Measurements from ENCODE around the gene TPSAB1.

DNA sequence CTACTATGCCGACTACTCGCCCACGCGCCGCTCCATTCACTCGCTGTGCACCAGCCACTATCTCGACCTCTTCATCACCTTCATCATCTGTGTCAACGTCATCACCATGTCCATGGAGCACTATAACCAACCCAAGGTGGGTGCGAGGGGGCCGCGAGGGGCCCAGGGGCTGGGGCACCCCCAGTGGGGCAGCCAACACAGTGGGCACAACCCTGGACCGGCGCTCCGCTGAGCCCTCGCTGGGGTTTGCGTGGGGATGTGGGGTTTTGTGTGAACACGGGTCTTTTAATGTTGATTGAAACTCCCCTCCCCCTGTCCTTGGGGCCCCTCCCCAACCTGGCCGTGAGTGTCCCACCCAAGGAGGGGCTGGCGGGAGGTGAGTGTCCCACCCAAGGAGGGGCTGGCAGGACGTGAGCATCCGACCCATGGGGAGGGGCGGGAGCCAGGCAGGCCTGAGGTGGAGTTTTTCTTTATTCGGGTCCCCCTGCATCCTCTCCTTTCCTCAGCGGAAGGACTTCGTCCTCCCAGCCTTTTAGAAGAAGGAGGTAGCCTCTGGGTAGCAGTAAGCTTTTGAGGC is 26.6 kb upstream of the TPSAB1 start:
- TF ChIP-seq, protein P1, sequence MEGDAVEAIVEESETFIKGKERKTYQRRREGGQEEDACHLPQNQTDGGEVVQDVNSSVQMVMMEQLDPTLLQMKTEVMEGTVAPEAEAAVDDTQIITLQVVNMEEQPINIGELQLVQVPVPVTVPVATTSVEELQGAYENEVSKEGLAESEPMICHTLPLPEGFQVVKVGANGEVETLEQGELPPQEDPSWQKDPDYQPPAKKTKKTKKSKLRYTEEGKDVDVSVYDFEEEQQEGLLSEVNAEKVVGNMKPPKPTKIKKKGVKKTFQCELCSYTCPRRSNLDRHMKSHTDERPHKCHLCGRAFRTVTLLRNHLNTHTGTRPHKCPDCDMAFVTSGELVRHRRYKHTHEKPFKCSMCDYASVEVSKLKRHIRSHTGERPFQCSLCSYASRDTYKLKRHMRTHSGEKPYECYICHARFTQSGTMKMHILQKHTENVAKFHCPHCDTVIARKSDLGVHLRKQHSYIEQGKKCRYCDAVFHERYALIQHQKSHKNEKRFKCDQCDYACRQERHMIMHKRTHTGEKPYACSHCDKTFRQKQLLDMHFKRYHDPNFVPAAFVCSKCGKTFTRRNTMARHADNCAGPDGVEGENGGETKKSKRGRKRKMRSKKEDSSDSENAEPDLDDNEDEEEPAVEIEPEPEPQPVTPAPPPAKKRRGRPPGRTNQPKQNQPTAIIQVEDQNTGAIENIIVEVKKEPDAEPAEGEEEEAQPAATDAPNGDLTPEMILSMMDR (IDR thresholded peaks at IDR 0.05; ENCODE audit: insufficient read depth, low read length, poor library complexity, severe bottlenecking), result no peak
- TF ChIP-seq EZH2phosphoT487 (conservative IDR thresholded peaks at IDR 0.05; ENCODE audit: low read length), result no peak

All from SU-DHL-6 (cell line).